ENCODE data around the gene A2M. TPM values are rescaled to one million over a fixed set of nuclear protein-coding genes. Genes with fewer than 3 reads are reported as not detected.

The A2M gene
- total RNA-seq, 1 experiment from 2014 or later, result 1.2 TPM

GRCh38 chr12:9144730-9145106 lies 29.0 kb upstream of the A2M start:
- peak overlapping the region in 1 of 3 experiments; percentile 30; a peak in 2 of 7 replicates for H3K27ac Mint-ChIP-seq
- H2AFZ ChIP-seq (ENCODE audit: low read length), result no peak overlapping the region
- no peaks in the 10 kb centered on the region for H3K79me2 ChIP-seq (ENCODE audit: insufficient read depth, low read length)
- H3K9me3 Mint-ChIP-seq, result peaks cover 42 to 48% of the 10 kb centered on the region in 2 experiments
- H3K23me2 ChIP-seq (ENCODE audit: insufficient read length, low read depth, low read length, poor library complexity, severe bottlenecking), result no peaks in the 10 kb centered on the region
- no peaks in the 10 kb centered on the region for H3K4me1 ChIP-seq (ENCODE audit: insufficient read depth, low read length)
- H4K20me1 ChIP-seq (ENCODE audit: control insufficient read depth, insufficient read depth, insufficient read length), result no peaks in the 10 kb centered on the region
- H3K23ac ChIP-seq (ENCODE audit: insufficient read length, low read depth, low read length), result no peak overlapping the region
- H3K36me3 Mint-ChIP-seq (ENCODE audit: insufficient read depth in 1 of 3, low read depth in 3 of 3), result peaks cover 13 to 35% (median 22%) of the 10 kb centered on the region in 3 experiments
- DNase-seq, result no peak
- no peak overlapping the region for H2BK12ac ChIP-seq (ENCODE audit: insufficient read length, low read depth, low read length)
- H4K5ac ChIP-seq (ENCODE audit: insufficient read length, low read depth, low read length), result no peak overlapping the region
- no peak overlapping the region for H3K18ac ChIP-seq (ENCODE audit: insufficient read length, low read depth, low read length)
- H2BK20ac ChIP-seq (ENCODE audit: low read depth, low read length, poor library complexity, severe bottlenecking), result no peak overlapping the region
- H3K4me2 ChIP-seq (ENCODE audit: insufficient read depth, insufficient read length, low read length), result no peak overlapping the region
- H4K8ac ChIP-seq (replicated peaks; ENCODE audit: insufficient read length, low read depth, low read length), result no peak overlapping the region
- no CpG with 5 or more reads among the region's 4 CpGs for whole genome bisulfite sequencing (ENCODE audit: extremely low coverage, insufficient read length, low lambda C conversion rate)
- no peak overlapping the region for H3K4ac ChIP-seq (ENCODE audit: low read depth, low read length)
- peaks cover 12% of the 10 kb centered on the region for H3K9me3 ChIP-seq (ENCODE audit: control insufficient read depth, low read depth, low read length)
- TF ChIP-seq CTCF (conservative IDR thresholded peaks at IDR 0.05), result no peak
- no peak overlapping the region for H4K91ac ChIP-seq (ENCODE audit: insufficient read length, low read depth, low read length)
- no peak overlapping the region for H3K27ac ChIP-seq (ENCODE audit: insufficient read length, low read depth, low read length)
- H3K79me1 ChIP-seq (ENCODE audit: insufficient read depth, low read depth, low read length, poor library complexity, severe bottlenecking), result no peaks in the 10 kb centered on the region
- no peak overlapping the region for H3K56ac ChIP-seq (ENCODE audit: insufficient read length, low read depth, low read length)
- no peak overlapping the region for H3K14ac ChIP-seq (ENCODE audit: insufficient read depth, low read length)
- no peaks in the 10 kb centered on the region for H3K27me3 ChIP-seq (ENCODE audit: insufficient read depth, low read length)
- no peak overlapping the region for H2BK5ac ChIP-seq (ENCODE audit: insufficient read length, low read length)
- no peak overlapping the region for H2BK120ac ChIP-seq (ENCODE audit: low read depth, low read length, poor library complexity, severe bottlenecking)
- H3K4me1 Mint-ChIP-seq, result peaks cover 0 to 3% of the 10 kb centered on the region in 2 experiments; a peak in 1 of 4 replicates
- no peak overlapping the region for H2AK5ac ChIP-seq (ENCODE audit: insufficient read length, low read length)
- H3K4me3 Mint-ChIP-seq, result no peak overlapping the region
- H2BK15ac ChIP-seq (ENCODE audit: low read depth, low read length), result no peak overlapping the region
- H3T11ph ChIP-seq (ENCODE audit: low read length), result no peak overlapping the region
- H3K9ac ChIP-seq (ENCODE audit: extremely low read depth, insufficient read length, low read length), result no peak overlapping the region
- H3K27me3 Mint-ChIP-seq (ENCODE audit: low read depth), result peaks cover 2% of the 10 kb centered on the region

Measured in H9 (cell line).